ENCODE data around the gene DOCK1. TPM values are rescaled to one million over a fixed set of nuclear protein-coding genes. Genes with fewer than 3 reads are reported as not detected.

The DOCK1 gene
- polyA plus RNA-seq, 1 of the 3 experiments (the other 2 are of a cell fraction), result 15.5 TPM

GRCh38 chr10:126872768-126873167, 32.5 kb upstream of the DOCK1 start:
- Histone ChIP-seq H3K9ac (no peak overlapping the region), H3K4me3 (ENCODE audit: low read depth in 2 of 2, low read length in 1 of 2) (no peak overlapping the region), H3K4me1 (ENCODE audit: control insufficient read depth in 1 of 2, insufficient read depth in 2 of 2, low read depth in 1 of 2, low read length in 1 of 2) (no peaks in the 10 kb centered on the region), H3F3A (replicated peaks; ENCODE audit: insufficient read depth) (no peaks in the 10 kb centered on the region), H2AFZ (ENCODE audit: low read depth) (no peak overlapping the region), H3K4me2 (no peak overlapping the region), H3K9me2 (no peaks in the 10 kb centered on the region), H3K27me3 (ENCODE audit: insufficient read depth) (no peaks in the 10 kb centered on the region), H4K20me1 (ENCODE audit: insufficient read depth) (no peaks in the 10 kb centered on the region), H3K36me3 (replicated peaks in 1 of 2; ENCODE audit: control insufficient read depth in 1 of 2, insufficient read depth in 2 of 2, low read length in 1 of 2) (no peaks in the 10 kb centered on the region), H3K79me2 (ENCODE audit: insufficient read depth) (no peaks in the 10 kb centered on the region), H3K9me3 (no peaks in the 10 kb centered on the region), H3K27ac (ENCODE audit: low read depth in 2 of 2, low read length in 1 of 2) (no peak overlapping the region)
- CTCF ChIA-PET, result interaction anchor here (0.6 kb wide), 1 partner anchor 918 kb away, joined by 3 read pairs; no protein-coding TSS in a partner anchor
- POLR2A ChIA-PET, result no interaction called here
- 27% methylated on average over 3 of the region's 3 CpGs for WGBS (ENCODE audit: low lambda C conversion rate)
- no peak for DNase-seq
- TF ChIP-seq GABPA (IDR thresholded peaks at IDR 0.05; ENCODE audit: low read depth), result no peak
- TF ChIP-seq FOSL2 (IDR thresholded peaks at IDR 0.05; ENCODE audit: borderline replicate concordance, low read depth), result peak; percentile 44; the same call in 1 of the 2 replicates
- TF ChIP-seq RFX5 (IDR thresholded peaks at IDR 0.05; ENCODE audit: low read length), result no peak

GRCh38 chr10:126876456-126876855, 28.8 kb upstream of the DOCK1 start:
- H3K9me2 ChIP-seq, result no peaks in the 10 kb centered on the region
- H4K20me1 ChIP-seq (ENCODE audit: insufficient read depth), result no peaks in the 10 kb centered on the region
- no peak overlapping the region for H3K27ac ChIP-seq (ENCODE audit: low read depth in 2 of 2, low read length in 1 of 2)
- H3K27me3 ChIP-seq (ENCODE audit: insufficient read depth), result no peaks in the 10 kb centered on the region
- no peaks in the 10 kb centered on the region for H3F3A ChIP-seq (replicated peaks; ENCODE audit: insufficient read depth)
- H2AFZ ChIP-seq (ENCODE audit: low read depth), result no peak overlapping the region
- H3K4me3 ChIP-seq (ENCODE audit: low read depth in 2 of 2, low read length in 1 of 2), result no peak overlapping the region
- H3K9me3 ChIP-seq, result no peaks in the 10 kb centered on the region
- no peaks in the 10 kb centered on the region for H3K4me1 ChIP-seq (ENCODE audit: control insufficient read depth in 1 of 2, insufficient read depth in 2 of 2, low read depth in 1 of 2, low read length in 1 of 2)
- DNase-seq, result no peak
- CTCF ChIA-PET, result no interaction called here
- H3K36me3 ChIP-seq (replicated peaks in 1 of 2; ENCODE audit: control insufficient read depth in 1 of 2, insufficient read depth in 2 of 2, low read length in 1 of 2), result no peaks in the 10 kb centered on the region
- WGBS (ENCODE audit: low lambda C conversion rate), result 16% methylated on average over 3 of the region's 3 CpGs
- POLR2A ChIA-PET, result no interaction called here
- H3K9ac ChIP-seq, result no peak overlapping the region
- TF ChIP-seq NFIC (IDR thresholded peaks at IDR 0.05; ENCODE audit: borderline replicate concordance) (no peak), RAD21 (IDR thresholded peaks at IDR 0.05; ENCODE audit: low read length) (no peak), ELF1 (IDR thresholded peaks at IDR 0.05) (no peak), MAX (IDR thresholded peaks at IDR 0.05; ENCODE audit: low read depth) (no peak), FOXM1 (IDR thresholded peaks at IDR 0.05; ENCODE audit: low read depth) (no peak), RCOR1 (IDR thresholded peaks at IDR 0.05; ENCODE audit: low read length) (no peak)
- no peaks in the 10 kb centered on the region for H3K79me2 ChIP-seq (ENCODE audit: insufficient read depth)
- H3K4me2 ChIP-seq, result no peak overlapping the region

- Histone ChIP-seq H3K9ac (no peak overlapping the region), H3K4me1 (ENCODE audit: control insufficient read depth in 1 of 2, insufficient read depth in 2 of 2, low read depth in 1 of 2, low read length in 1 of 2) (no peaks in the 10 kb centered on the region), H3K4me2 (no peak overlapping the region), H4K20me1 (ENCODE audit: insufficient read depth) (no peaks in the 10 kb centered on the region), H3K27me3 (ENCODE audit: insufficient read depth) (no peaks in the 10 kb centered on the region), H3K27ac (ENCODE audit: low read depth in 2 of 2, low read length in 1 of 2) (no peak overlapping the region), H3K79me2 (ENCODE audit: insufficient read depth) (no peaks in the 10 kb centered on the region), H3K9me3 (no peaks in the 10 kb centered on the region), H3F3A (replicated peaks; ENCODE audit: insufficient read depth) (no peaks in the 10 kb centered on the region), H3K9me2 (no peaks in the 10 kb centered on the region), H3K36me3 (replicated peaks in 1 of 2; ENCODE audit: control insufficient read depth in 1 of 2, insufficient read depth in 2 of 2, low read length in 1 of 2) (no peaks in the 10 kb centered on the region), H3K4me3 (ENCODE audit: low read depth in 2 of 2, low read length in 1 of 2) (no peak overlapping the region), H2AFZ (ENCODE audit: low read depth) (no peak overlapping the region)
- CTCF ChIA-PET, result no interaction called here
- DNase-seq, result no peak
- POLR2A ChIA-PET, result no interaction called here
- TF ChIP-seq MEF2A (IDR thresholded peaks at IDR 0.05; ENCODE audit: borderline replicate concordance, low read depth) (no peak), PBX3 (IDR thresholded peaks at IDR 0.05) (no peak), ZBTB33 (IDR thresholded peaks at IDR 0.05; ENCODE audit: borderline replicate concordance, low read depth) (no peak), TEAD4 (IDR thresholded peaks at IDR 0.05; ENCODE audit: borderline replicate concordance, insufficient read depth) (no peak), MAX (IDR thresholded peaks at IDR 0.05; ENCODE audit: low read depth) (no peak), RXRA (IDR thresholded peaks at IDR 0.05; ENCODE audit: borderline replicate concordance, low read depth) (no peak), EZH2phosphoT487 (IDR thresholded peaks at IDR 0.05; ENCODE audit: borderline replicate concordance, low read depth) (no peak), NRF1 (IDR thresholded peaks at IDR 0.05; ENCODE audit: low read depth, low read length) (no peak), GABPA (IDR thresholded peaks at IDR 0.05; ENCODE audit: low read depth) (no peak), RFX5 (IDR thresholded peaks at IDR 0.05; ENCODE audit: low read length) (no peak)
- WGBS (ENCODE audit: low lambda C conversion rate), result 14% methylated on average over 2 of the region's 2 CpGs
Observed at GRCh38 chr10:126877390-126877789, 27.8 kb upstream of the DOCK1 start.

All from SK-N-SH (cell line).